ENCODE measurements around the gene GRM8. TPM values are rescaled to one million over a fixed set of nuclear protein-coding genes. Genes with fewer than 3 reads are reported as not detected.
A peak's percentile ranks its signal among the peaks of the same experiment; 100 is the strongest.

GRM8 gene
- total RNA-seq, 1 experiment from 2014 or later, result not detected

DNA sequence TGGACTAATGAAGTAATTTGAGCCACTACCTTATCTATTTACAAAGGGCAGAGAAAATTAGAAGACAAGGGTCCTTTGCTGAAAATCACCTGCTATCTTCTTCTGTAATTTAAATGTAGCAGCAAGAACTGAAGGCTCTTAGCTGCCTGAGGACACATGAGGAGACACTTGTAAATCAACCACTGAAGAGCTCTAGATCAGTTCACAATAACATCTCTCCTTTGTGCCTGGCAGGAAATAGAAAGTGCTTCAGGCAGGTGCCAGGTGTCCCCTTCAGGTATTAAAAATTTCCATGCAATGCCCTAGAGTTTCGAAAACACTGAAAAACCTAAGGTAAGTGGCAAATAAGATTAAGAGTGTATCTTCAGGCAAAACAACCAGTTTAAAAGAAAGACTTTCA lies 474.6 kb downstream of the GRM8 start:
- Histone ChIP-seq H3K4me1 (replicated peaks) (no peaks in the 10 kb centered on the region), H3K27ac (no peak overlapping the region), H3K4me3 (no peak overlapping the region), H3K36me3 (no peaks in the 10 kb centered on the region), H3K27me3 (replicated peaks) (no peaks in the 10 kb centered on the region; the same call in 1 of the 2 replicates), H3K9me3 (replicated peaks) (no peaks in the 10 kb centered on the region)
- no peak for DNase-seq (ENCODE audit: low read depth in 1 of 2, low spot score in 2 of 2)

DNA sequence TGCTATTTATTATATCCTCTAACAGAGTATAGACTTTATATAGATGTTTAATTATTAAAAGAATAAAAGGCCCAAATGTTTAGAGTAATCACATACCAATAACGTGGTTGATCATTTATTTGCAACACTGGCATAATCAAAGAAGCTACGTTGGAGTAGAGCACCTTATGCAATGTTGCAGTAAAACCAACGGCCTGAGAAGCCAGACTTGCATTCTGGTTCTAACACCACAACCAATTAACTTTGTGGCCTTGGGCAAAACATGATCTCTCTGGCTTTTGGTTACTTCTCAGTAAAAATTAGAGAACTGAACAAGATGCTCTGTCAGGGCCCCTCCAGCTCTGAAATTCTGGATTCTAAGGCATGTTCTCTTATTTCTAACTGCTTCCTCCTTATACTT lies 476.2 kb downstream of the GRM8 start:
- DNase-seq (ENCODE audit: low read depth in 1 of 2, low spot score in 2 of 2), result no peak
- no peaks in the 10 kb centered on the region for H3K9me3 ChIP-seq (replicated peaks)
- H3K4me1 ChIP-seq (replicated peaks), result no peaks in the 10 kb centered on the region
- no peak overlapping the region for H3K27ac ChIP-seq
- H3K4me3 ChIP-seq, result no peak overlapping the region
- no peaks in the 10 kb centered on the region for H3K36me3 ChIP-seq
- no peaks in the 10 kb centered on the region; the same call in 1 of the 2 replicates for H3K27me3 ChIP-seq (replicated peaks)

DNA sequence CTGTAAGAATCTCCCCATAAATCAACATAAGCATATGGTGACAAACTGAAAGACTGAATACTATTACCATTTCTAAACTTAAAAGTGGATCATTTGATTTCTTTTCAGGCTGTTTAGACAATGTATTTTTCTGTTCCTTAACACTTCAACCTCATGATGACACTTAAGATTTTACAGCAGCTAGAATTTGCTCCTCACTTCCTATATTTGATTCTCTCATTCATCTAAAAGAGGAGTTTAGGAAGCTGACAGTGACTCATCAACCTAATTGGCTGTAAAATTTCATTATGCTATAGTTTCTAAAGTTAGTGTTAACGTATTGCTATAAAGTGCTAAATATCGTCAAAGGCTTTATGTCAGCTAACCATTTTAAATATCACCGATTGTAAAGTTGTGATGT lies 478.7 kb downstream of the GRM8 start:
- Histone ChIP-seq H3K4me1 (replicated peaks) (no peaks in the 10 kb centered on the region), H3K27me3 (replicated peaks) (peaks cover 2% of the 10 kb centered on the region), H3K9me3 (replicated peaks) (no peaks in the 10 kb centered on the region)

DNA sequence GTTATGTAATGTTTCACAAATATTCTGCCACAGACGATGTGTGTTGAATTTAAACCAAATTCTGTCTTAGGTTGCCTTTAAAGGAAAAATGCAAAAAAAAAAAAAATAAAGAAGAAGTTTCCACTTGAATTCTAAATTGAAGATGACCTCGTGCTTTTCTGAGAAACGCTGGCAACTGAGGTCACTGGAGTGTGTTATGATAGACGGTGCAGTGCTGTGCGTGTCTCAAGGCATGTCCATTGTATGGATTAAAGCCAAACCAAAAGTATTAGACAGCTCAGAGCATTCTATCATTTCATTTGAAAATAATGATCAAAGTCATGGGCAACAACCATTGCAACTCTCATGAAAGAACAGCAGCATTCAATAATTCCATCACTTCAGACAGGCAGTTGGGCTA lies 483.9 kb downstream of the GRM8 start:
- Histone ChIP-seq H3K4me1 (replicated peaks) (no peaks in the 10 kb centered on the region), H3K4me3 (no peak overlapping the region), H3K27ac (no peak overlapping the region), H3K9me3 (replicated peaks) (no peaks in the 10 kb centered on the region), H3K27me3 (replicated peaks) (peaks cover 15% of the 10 kb centered on the region; the same call in 1 of the 2 replicates), H3K36me3 (no peaks in the 10 kb centered on the region)
- DNase-seq (ENCODE audit: low read depth in 1 of 2, low spot score in 2 of 2), result no peak

More for the DNA sequence above, 478.7 kb downstream of the GRM8 start:
- H3K4me3 ChIP-seq, result no peak overlapping the region
- no peaks in the 10 kb centered on the region for H3K36me3 ChIP-seq
- no peak for DNase-seq (ENCODE audit: low read depth in 1 of 2, low spot score in 2 of 2)
- no peak overlapping the region for H3K27ac ChIP-seq

DNA sequence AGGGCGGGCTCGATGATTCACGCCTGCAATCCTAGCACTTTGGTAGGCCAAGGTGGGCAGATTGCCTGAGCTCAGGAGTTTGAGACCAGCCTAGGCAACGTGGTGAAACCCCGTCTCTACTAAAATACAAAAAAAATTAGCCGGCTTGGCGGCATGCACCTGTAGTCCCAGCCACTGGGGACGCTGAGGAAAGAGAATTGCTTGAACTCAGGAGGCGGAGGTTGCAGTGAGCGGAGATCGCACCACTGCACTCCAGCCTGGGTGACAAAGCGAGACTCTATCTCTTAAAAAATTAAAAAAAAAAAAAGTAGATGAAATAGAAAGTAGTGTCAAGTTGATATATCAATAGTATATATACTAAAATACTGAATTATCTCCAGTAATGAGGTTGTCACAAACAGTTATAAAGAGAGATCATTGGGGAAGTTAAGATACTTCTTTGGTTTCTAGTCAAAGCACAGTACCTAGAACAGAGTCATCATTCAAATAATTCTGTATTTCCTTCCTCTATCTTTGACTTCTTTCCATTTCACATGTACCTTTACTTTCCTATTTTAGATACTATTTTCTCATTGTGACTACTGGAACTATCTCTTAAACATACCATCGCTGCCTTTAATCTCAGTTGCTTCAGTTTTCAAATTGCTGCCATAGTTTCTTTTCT lies 491.7 kb downstream of the GRM8 start:
- Histone ChIP-seq H3K36me3 (no peaks in the 10 kb centered on the region), H3K27ac (no peak overlapping the region), H3K9me3 (replicated peaks) (no peaks in the 10 kb centered on the region), H3K4me1 (replicated peaks) (no peaks in the 10 kb centered on the region), H3K4me3 (no peak overlapping the region), H3K27me3 (replicated peaks) (0 out of 2 replicates have a peak, but pooled peaks cover 2% of the 10 kb centered on the region)
- no peak for DNase-seq (ENCODE audit: low read depth in 1 of 2, low spot score in 2 of 2)

DNA sequence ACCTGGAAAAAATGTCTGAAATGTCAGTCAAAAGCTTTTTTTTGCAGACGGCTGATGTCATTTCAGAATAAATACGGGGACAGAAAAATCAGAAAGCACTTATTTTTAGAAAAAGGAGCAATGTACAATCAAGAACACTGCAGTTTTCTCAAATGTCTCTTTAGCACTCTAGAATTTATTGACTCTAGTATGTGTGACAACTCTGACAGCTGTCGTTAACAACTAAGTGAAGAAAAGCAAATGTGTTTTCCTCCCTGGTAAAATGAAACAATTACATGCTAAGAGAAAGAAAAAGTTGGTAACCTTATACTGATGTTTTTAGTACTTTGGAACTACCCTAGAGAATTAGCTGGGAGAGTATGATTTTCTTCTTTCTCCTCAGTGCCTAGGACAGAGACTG lies 497.4 kb downstream of the GRM8 start:
- Histone ChIP-seq H3K27ac (no peak overlapping the region), H3K36me3 (no peaks in the 10 kb centered on the region), H3K9me3 (replicated peaks) (no peaks in the 10 kb centered on the region), H3K4me1 (replicated peaks) (no peaks in the 10 kb centered on the region), H3K27me3 (replicated peaks) (peaks cover 16% of the 10 kb centered on the region), H3K4me3 (no peak overlapping the region)
- DNase-seq (ENCODE audit: low read depth in 1 of 2, low spot score in 2 of 2), result no peak

DNA sequence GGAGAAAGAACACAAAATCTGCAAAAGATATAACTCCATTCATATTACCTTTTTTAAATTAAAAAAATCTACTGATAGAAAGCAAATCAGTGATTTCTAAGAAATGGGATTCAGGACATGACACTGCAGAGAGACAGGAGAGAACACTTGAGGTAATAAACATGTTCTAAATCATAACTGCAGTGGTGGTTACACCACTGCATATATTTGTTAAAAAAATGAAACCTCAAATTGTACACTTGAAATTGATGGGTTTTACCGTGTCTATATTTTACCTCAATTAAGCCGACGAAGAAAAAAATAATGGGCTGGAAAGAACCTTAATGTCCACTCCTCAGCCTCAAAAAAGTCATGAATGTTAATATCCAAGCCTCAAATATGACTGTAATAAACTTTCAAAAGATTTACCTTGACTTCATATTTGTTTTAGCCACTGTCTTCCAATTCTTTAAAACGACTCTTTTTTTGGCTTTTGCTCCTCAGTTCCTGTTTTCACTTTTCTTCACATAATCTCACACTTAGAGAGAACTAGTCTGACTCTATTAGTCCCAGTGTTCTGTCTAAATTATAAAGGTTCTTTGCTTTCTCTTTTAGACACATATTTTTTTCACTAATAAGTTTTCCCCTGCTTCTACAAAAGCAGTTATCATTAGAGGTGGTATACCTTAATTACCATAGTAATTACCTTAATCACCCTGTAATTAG lies 502.4 kb downstream of the GRM8 start:
- no peak overlapping the region for H3K4me3 ChIP-seq
- no peaks in the 10 kb centered on the region for H3K36me3 ChIP-seq
- no peak overlapping the region for H3K27ac ChIP-seq
- no peak for DNase-seq (ENCODE audit: low read depth in 1 of 2, low spot score in 2 of 2)
- no peaks in the 10 kb centered on the region for H3K4me1 ChIP-seq (replicated peaks)
- H3K27me3 ChIP-seq (replicated peaks), result peaks cover 7% of the 10 kb centered on the region
- H3K9me3 ChIP-seq (replicated peaks), result no peaks in the 10 kb centered on the region

DNA sequence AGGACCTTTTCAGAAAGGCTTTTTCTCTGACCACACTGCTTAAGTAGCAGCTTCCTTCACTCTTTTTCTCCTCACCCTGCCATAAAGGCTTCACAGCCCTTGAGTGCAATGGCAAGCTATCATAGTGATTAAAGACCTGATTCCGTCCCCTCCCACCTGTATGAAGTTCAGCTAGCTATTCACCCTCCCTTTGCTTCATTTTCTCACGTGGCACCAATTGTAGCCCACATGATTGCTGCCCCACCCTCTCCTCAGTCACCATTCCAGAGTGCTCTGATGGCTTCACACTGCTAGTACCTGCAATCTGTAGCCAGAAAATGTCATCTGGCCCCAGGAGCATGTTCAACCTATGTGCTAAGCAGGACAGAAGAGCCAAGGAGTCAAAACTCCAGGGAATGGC lies 523.8 kb downstream of the GRM8 start:
- H3K27me3 ChIP-seq (replicated peaks), result no peaks in the 10 kb centered on the region
- no peaks in the 10 kb centered on the region for H3K36me3 ChIP-seq
- H3K4me1 ChIP-seq (replicated peaks), result peaks cover 13% of the 10 kb centered on the region
- DNase-seq (ENCODE audit: low read depth in 1 of 2, low spot score in 2 of 2), result no peak
- H3K27ac ChIP-seq, result no peak overlapping the region
- no peaks in the 10 kb centered on the region for H3K9me3 ChIP-seq (replicated peaks)
- H3K4me3 ChIP-seq, result no peak overlapping the region

DNA sequence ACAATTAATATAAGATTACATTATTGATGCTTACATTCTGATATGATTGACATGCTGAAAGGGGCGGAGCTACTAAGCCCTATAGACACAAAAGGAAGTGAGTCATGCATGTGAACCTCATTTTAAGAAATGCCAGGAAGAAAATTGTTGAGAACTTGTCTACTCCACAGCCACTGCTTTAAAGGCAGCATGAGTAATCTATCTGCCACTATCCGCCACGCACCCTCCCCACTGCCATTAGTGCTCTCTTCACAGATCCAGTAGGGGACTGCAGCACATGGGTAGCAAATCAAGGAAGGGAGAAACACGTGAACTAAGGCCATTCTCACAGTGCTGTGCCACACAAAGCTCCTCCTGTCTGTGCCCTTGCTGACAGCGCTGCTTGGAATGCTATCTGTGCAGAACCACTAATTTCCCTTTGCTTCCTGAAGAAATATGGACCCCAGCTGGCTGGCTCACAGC lies 524.8 kb downstream of the GRM8 start:
- Histone ChIP-seq H3K4me3 (no peak overlapping the region), H3K36me3 (no peaks in the 10 kb centered on the region), H3K27me3 (replicated peaks) (no peaks in the 10 kb centered on the region), H3K4me1 (replicated peaks) (peaks cover 13% of the 10 kb centered on the region), H3K27ac (peak overlapping the region; percentile 32; the same call in 1 of the 2 replicates), H3K9me3 (replicated peaks) (no peaks in the 10 kb centered on the region)
- peak; percentile 28 to 40 for DNase-seq (ENCODE audit: low read depth in 1 of 2, low spot score in 2 of 2)

DNA sequence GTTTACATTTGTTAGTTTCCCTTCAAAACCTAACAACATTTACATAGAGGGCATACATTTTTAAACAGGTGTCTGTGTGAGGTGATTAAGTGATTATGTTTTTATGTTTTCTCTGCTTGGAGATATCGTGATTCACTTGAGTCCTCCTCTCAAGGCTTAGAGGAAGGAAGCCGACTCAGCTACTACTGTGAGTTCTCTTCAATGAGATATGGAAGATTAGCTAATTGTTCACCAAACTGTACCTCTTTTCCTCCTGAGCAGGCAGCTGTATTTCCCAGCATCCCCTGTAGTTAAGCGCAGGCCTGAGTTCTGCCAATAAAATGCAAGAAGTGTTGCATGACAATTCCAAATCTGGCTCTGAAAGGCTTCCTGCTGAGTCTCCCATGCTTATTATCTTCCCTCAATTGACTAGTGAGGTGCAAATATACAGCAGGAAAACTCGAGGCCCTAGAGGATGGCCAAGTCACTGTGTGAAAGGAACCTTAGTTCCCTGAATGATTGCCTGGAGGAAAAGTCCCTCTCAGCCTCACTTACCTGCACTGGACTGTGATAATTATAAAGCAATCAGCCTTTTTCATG lies 528.7 kb downstream of the GRM8 start:
- Histone ChIP-seq H3K4me1 (replicated peaks) (peaks cover 13% of the 10 kb centered on the region), H3K4me3 (no peak overlapping the region), H3K36me3 (no peaks in the 10 kb centered on the region), H3K27ac (no peak overlapping the region), H3K9me3 (replicated peaks) (no peaks in the 10 kb centered on the region), H3K27me3 (replicated peaks) (no peaks in the 10 kb centered on the region)
- DNase-seq (ENCODE audit: low read depth in 1 of 2, low spot score in 2 of 2), result no peak

DNA sequence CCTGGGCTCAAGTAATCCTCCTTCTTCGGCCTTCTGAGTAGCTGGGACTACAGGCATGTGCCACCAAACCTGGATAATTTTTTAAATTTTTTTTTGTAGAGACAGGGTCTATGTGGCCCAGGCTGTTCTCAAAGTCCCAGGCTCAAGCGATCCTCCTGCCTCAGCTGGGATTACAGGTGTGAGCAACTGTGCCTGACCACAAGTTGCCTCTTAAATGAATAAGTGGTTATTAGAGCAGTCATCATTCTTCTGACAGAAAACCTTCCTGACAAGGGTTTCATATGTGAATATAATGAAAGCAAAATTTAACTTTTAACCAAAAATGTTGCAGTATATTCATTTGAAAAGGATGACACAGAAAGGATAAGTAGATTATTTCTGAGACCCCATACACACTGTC lies 532.5 kb downstream of the GRM8 start:
- no peak overlapping the region for H3K4me3 ChIP-seq
- no peaks in the 10 kb centered on the region for H3K9me3 ChIP-seq (replicated peaks)
- DNase-seq (ENCODE audit: low read depth in 1 of 2, low spot score in 2 of 2), result no peak
- H3K27me3 ChIP-seq (replicated peaks), result no peaks in the 10 kb centered on the region
- H3K36me3 ChIP-seq, result no peaks in the 10 kb centered on the region
- no peaks in the 10 kb centered on the region for H3K4me1 ChIP-seq (replicated peaks)
- no peak overlapping the region for H3K27ac ChIP-seq

DNA sequence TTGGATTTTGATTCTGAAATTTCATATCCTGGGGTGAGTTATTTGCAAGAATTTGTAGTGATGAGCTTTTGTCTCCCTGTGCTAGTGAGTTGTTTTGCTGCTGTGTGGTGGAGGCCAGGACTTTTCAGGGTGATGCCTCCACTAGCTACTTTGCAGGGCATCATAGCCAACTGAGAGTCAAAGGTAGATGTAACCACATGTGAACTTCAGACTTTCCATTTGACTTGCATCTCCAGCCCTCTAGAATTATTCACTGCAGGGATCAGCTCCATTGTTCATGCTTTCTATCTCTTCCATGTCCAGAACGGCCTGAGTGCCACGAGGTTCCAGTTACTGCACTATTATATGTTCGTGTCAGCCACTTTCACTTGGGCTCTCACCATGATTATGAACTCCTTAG lies 534.3 kb downstream of the GRM8 start:
- Histone ChIP-seq H3K36me3 (no peaks in the 10 kb centered on the region), H3K9me3 (replicated peaks) (no peaks in the 10 kb centered on the region), H3K4me3 (no peak overlapping the region), H3K27me3 (replicated peaks) (no peaks in the 10 kb centered on the region), H3K27ac (no peak overlapping the region), H3K4me1 (replicated peaks) (no peaks in the 10 kb centered on the region)
- DNase-seq (ENCODE audit: low read depth in 1 of 2, low spot score in 2 of 2), result no peak

DNA sequence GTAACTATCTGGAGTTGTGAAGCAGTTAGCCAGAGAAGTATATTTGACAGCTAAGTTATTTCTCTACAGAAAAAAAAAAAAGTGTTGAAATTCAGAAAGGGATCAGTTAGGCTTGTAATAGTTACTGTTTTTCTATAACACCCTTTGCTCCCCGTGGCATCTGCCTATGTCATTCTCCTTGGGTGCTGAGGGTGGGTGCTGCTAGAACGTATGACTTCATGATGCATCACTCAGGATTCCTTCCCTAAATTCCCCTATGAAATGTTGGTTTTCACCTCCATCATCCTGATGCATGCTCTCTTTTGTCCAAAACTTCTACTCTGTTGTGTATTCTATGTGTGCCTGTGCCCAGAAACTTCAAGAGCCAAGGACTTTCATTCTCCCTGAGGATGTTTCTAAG lies 536.4 kb downstream of the GRM8 start:
- H3K4me1 ChIP-seq (replicated peaks), result no peaks in the 10 kb centered on the region
- H3K27me3 ChIP-seq (replicated peaks), result no peaks in the 10 kb centered on the region
- H3K4me3 ChIP-seq, result no peak overlapping the region
- H3K9me3 ChIP-seq (replicated peaks), result no peaks in the 10 kb centered on the region
- H3K27ac ChIP-seq, result no peak overlapping the region
- no peak for DNase-seq (ENCODE audit: low read depth in 1 of 2, low spot score in 2 of 2)
- H3K36me3 ChIP-seq, result no peaks in the 10 kb centered on the region

DNA sequence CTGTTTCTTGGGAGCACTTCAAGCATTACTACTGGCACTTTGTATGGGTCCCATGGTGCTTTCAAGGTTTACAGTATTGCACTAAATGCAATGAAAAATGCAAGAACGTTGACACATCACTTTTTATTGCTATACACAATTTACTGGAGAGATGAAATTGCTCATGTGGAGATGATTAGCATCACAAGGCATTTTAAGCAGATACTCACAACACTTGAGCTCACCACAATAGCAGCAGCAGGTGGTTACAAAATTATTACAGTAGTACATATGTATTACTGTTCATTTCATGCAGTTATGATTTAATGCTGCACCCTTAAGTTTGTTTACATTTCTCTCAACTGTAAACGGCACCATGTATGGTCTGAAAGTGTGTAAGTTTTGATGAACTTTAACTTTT lies 537.7 kb downstream of the GRM8 start:
- H3K36me3 ChIP-seq, result no peaks in the 10 kb centered on the region
- no peak for DNase-seq (ENCODE audit: low read depth in 1 of 2, low spot score in 2 of 2)
- no peaks in the 10 kb centered on the region for H3K4me1 ChIP-seq (replicated peaks)
- H3K4me3 ChIP-seq, result no peak overlapping the region
- no peaks in the 10 kb centered on the region for H3K27me3 ChIP-seq (replicated peaks)
- H3K9me3 ChIP-seq (replicated peaks), result no peaks in the 10 kb centered on the region
- no peak overlapping the region for H3K27ac ChIP-seq

Data from SJSA1 (cell line).